NAMALWA (cell line): ENCODE results near the gene NPM3.

Experiments used
- DNase-seq: peaks from one replicate; pipeline ENCODE4 v3.0.0-alpha.2; 2015; ENCODE audit warnings: low spot score

Gene NPM3, protein sequence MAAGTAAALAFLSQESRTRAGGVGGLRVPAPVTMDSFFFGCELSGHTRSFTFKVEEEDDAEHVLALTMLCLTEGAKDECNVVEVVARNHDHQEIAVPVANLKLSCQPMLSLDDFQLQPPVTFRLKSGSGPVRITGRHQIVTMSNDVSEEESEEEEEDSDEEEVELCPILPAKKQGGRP

DNA sequence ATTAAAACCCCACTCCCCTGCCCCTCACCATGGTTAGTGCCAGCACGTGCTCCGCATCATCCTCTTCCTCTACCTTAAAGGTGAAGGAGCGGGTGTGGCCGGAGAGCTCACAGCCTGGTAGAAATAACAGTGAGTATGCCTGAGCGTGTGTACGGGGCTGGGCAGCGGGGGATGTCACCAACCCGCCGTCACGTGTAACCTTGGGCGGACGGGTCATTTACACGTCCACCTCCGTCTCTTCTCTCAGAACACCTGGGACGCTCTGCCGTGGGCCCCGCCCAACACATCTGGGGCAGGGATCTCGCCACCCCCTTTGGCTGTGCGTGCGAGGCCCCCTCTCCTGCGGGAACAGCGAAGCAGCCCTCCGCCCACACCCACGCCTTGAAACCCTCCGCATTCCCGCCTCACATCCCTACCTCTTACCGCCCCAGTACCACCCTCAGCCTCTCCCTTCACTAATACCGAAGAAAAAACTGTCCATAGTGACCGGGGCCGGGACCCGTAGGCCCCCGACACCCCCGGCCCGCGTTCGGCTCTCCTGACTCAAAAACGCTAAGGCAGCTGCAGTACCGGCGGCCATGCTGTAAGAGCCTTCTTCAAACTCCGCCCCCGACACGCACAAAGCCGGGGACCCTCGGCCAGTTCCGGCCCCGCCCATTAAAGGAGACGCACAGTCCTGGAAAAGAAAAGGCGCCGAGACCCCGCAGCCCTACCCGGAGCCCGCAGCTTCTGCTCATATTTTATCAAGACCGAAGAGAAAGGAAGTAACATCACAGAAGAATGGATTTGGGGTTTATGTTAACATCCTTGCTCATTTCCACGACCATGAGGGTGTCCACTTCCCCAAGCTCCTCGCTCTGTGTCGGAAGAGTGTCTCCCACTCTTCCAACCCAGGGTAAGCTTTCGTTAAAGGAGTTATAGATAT, at the start of gene NPM3:
TSS of gene NPM3 (minus strand) at position 636 of the 925 bp plus-strand sequence. CDS start at position 580, 56 bp downstream.
- DNase-seq, result peak; percentile 92

DNA sequence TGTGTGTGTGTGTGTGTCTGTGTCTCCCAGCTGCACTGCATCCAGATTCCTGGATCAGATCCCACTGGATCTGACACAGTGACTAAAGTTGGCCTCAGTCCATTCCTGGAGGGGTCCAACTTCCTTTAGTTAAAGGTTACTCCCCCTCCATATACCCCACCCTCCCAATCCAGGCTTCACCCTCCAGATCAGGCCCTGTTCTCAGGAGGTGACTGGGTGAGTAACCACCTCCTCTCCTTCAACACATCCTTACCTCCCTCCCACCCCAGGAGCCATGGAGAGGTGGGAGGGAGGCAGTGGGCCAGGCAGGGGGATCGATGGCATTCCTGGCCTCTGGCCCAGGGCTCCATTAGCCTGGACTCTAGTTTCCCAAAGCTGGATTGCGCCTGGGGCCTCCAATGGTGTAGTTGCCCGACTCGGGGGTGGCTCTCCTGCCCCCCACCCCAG, 49.1 kb upstream of the NPM3 start:
- DNase-seq, result no peak

DNA sequence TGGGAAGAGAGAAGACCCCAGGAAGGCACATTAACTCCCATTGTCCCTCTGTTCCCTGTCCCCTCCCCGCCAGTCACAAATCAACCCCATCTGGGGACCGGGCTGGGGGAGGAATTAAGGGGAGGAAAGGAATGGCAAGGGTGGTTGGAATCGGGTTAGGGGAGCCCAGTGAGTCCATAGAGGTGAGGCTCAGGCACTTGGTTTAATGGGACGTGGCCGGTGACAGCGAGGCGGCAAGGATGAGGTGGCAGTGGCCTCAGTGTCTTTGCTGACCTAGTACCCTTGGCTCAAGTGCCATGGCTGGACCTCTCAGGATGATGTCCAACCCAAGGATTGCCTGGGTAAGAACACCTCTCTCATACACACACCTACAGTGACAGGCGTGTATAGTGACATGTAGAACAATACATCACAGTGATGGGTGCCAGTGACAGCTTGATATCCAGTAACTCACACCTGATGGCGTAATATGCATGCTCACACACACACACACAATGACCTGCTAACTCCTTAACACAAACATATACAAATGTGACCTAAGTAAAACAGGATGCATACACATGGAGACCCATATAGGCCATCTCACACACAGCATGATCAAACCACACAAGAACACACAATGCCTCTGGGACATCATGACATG, 48.0 kb upstream of the NPM3 start:
- DNase-seq, result peak; percentile 33

DNA sequence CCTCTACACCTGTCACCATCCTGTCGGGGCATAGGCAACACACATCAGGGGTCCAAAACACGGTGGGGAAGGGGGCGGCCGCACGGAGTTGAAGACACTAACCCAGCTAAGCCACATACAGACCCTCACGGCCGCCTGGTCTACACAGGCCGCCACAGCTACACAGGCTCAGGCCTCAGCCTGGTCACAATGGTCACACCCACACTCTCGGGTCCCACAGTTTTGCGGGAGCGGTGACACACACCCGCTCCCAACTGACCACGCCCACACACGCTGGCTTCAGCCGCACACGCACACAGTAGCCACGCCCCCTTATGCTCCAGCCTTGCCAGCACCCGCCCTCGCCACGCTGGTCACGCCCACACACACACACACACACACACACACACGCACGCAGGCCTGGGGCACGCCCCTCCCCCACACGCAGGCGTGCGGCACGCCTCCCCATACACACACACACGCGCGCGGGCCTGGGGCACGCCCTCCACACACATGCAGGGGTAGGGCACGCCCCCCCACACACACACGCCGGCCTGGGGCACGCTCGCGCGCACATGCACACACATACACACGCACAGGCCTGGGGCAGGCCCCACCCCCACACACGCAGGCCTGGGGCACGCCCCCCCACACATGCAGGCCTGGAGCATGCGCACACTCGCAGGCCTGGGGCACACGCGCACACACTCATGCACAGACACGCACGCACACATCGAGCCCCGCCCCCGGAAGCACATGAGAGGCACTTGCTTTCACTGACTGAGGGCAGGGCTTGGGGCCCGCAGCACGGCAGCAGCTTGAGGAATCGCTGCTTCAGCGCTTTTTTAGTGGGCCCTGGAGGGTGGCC, 47.3 kb upstream of the NPM3 start:
- DNase-seq, result peak; percentile 91

DNA sequence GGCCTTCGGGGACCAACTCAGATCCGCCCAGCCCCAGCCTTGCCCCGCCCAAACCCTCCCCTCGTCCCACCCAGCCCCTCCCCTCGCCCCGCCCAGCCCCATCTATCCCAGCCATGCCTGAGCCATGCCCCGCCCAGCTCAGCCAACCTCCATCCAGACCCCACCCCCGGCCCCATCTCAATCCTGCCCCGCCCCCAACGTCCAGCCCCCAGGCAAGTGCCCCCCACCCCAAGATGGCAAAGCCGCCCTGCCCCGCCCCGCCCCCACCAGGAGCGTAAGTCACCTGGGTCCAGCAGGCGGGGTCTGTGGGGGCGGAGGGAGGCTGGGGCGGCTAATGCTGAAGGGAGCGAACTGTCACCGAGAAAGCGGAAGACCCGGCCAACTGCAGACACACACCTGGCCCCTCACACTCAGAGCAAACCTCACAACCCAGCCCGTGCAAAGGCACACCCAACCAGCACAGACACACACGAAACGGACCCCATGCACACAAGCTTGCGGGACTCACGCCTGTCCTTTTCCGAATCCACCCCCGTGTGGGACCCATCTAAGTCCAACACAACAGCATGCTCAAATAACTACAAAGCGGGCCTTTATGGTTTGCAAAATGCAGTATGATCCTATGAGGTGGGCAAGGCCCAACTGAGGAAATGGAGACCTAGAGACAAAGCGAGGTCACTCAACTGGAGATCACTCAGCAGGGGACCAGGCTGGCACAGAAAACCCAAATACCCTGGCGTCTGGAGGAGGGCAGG, 46.5 kb upstream of the NPM3 start:
- DNase-seq, result peak; percentile 88

DNA sequence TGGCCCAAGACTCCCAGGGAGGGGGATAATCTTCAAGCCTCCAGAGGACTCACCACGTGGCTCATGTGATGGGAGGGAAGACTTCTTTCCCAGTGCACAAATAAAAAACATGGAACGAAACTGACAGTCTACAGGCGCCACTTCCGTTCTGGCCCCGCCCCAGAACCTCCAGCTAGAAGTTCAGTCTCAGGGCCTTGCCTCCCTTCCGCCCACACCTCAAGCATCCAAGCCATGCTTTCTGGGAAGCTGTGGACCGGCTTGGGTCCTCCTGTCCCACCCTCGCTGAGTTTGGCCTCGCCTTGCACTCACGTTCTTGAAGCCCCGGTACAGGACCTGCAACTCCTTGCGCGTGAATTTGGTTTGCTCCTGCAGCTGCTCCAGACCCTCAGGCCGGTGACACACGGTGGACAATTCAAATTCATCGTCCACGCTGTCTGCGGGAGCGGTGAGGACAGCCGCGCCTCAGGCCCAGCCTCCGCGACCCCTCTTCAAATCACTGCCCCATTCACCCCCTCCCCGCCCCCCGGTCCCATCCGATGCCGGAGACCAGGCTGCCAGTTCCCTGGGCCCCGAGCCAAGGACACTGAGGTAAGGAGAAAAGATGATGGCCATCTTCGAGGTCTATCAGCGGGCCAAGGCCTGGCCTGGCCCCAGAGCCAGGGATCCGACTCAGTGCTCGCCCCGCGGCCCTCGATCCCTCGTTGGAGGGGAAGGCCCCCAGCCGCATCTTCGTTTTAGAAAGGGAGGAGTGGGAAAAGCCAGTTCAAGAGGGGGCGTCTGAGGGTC, 45.7 kb upstream of the NPM3 start:
- no peak for DNase-seq

DNA sequence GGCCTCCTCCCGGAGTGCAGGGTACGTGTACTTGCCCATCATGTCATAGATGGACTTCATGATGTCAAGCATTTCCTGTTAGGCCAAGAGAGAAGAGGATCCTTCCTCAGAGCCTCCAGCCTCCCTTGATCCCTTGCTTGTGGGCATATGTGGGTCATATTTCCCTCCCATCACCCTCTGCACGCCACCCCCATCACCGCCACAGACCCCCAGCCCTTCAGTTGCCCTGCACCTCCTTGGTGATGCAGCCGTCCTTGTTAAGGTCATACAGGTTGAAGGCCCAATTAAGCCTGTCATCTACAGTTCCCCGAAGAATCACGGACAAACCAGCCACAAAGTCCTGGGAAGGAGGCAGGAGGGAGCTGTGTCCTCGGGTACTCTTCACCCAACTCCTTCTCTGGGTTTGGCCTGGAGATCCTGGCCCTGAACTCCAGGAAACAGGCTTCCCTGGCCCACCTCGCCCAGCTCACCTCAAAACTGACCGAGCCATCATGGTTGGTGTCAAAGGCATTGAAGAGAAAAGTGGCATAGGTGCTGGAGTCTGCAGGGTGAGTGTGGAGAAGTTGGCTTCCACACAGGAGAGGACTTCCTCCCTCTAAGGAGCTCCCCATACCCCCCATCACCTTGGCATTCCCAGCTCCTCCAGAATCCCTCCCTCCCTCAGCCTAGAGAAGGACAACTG, 44.8 kb upstream of the NPM3 start:
- no peak for DNase-seq

DNA sequence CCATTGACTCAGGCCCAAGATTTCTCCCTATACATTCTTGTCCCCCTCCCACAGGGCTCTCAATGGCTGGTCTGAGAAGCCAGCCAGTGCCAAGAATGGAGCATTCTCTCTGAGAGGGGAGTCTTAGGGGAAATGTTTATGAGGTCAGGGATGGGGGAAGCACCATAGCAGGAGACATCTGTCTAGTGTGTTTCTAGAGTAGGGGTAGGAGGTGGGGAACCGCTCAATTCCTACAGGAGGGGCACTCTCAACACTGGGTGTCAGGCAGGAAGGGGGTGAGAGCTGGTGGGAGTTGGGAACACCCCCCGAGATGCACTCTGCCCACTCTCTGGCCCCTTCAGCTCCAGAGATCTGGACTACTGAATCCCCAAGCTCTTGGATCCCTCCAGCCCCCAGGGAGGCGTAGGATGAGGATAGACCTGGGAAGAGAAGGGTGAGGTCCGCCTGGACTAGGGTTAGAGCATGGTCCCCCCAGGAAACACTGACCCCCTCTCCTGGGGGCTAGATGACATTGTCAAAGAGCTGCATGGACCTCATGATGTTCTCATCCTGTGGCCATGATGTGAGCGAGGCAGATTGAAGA, 43.7 kb upstream of the NPM3 start:
- no peak for DNase-seq

DNA sequence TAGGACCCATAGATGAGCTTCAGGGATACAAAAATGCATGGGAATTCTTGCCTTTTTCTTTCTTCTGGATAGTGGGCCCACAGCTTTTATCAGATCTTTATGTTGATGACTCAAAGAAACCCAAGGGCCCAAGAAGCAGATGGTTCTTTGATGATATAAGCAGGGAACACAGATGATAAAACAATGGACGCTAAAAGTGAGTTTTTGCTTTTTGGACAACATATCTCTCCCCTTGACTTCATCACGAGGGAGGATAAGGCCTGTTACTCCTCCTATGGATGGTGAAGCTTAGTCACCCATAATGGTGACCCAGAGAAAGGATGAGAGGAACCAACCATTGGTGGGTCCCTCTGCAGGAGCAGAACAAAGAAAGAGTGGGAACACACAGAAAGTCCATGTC, 41.5 kb upstream of the NPM3 start:
- DNase-seq, result no peak

DNA sequence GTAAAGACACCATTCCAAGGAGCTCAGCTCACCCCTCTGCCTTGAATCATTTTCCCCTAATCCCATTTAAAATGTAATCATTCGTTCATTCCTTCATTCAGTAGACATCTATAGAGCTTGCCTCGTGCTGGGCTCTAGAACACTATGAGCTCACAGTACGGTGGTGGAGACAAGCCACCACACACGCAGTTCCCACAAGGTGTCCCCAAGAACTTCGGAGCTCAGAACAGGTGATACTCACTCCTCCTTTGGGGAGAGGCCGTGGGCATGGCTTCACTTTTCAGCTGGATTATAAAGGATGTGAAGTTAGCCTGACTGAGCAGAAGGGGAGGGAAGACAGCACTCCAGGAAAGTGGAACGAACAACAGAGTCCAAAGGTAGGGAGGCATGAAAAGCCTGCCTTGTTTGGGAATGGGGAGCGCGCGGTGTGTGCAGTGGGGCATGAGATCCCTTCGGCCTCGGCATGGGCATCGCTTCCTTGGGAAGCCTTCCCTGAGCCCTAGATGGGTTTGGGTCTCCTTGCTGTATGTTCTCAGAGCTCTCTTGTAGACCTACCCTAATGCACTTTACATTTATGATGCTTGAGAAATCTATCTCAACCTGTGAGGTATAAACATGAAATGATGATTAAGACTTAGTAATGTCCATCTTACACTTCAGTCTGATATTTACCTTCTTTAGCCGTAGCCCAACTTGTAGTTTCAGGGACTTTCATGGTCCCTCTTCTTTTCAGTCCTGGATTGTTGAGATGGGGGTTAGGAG, 35.8 kb upstream of the NPM3 start:
- DNase-seq, result no peak

DNA sequence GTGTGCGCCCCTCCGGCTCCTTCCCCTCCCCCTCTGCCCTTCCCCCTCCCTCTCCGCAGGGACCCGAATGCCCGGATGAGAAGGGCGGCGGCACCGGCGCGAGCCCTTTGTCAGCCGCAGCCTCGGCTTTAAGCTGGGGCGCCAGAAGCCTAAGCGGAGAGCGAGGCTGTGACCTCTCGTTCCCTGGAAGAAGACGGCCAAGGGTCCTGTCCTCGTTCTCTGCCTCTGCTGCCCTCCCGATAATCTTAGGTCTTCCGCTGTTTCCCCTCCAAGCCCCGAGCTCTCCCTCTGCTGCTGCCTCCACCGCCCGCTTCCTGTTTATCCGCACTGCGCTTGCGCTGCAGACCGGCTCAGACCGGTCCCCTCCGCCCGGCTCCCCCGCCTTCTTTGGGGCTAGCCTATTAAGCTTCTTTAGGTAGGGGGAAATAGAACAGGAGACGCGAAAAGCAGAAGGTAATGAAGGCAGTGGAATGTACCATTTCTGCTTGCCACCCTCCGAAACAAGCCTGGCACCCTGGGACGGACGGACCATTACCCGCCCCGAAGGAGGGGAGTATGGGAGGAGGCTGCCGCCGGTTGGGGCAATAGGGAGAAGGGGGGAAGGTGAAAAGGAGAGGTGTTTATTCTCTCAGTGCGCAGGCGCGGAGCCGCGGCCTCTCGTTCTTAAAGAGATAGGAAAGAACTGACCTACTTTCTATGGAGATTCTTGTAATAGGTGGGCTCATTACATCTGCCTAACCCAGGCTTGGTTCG, 35.0 kb upstream of the NPM3 start, which contains the start of gene OGA:
TSS of gene OGA (minus strand) at position 326 of the 753 bp plus-strand sequence. CDS start 422 bp downstream, outside the sequence.
- DNase-seq, result peak; percentile 100

DNA sequence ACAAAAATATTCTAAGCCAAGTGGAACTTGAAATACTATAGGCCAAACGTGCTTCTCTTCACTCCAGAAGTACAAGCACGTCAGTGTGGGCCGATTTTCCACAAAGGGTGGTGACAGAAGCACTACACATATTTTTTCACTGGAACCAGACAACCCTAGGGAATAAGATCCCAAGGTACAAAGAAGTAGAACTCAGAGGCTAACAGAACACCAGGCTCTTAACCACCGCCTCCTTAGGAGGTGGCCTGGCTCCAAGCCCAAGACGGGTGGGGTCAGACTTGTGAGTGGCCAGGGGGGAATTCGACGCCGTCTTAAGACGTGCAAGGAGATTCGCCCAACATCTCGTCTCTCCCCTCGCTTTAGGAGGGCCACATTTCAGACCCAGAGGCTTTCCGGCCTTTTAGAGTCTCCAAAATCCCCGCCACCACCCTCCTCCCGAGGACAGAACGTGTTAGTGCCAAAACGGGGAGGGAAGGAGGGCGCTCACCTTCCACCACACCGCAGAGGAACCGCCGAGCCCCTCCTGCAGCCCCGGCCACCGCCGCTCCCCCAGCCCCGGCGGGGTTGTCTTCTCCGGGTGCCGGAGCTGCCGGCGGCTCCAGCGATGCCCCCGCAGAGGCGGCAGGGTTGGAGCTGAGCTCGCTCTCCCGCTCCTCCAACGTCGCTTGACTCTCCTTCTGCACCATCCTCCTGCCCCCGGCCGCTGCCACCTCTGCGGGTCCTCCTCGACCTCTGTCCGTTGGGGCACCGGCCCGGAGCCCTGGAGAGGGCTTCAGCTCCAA, 34.3 kb upstream of the NPM3 start:
- DNase-seq, result peak; percentile 56

DNA sequence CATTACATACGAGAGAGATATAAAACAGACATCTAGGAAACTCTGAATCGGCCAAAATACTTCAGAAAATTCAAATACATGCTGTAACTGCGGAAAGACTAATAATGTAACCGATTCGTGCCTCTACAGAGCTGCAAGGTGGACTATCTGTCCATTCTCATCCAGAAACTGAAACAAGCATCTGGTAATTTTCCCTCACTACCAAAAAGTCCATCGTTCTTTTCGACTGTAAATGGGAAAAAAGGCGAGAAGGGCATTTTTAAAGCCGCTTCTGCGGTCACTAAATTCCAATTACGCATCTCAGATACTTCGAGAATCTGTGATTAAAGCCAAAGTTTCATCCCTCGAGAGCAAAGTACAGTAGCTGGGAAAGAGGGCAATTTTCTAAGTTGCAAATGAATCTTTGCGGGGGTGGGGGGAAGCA, 33.7 kb upstream of the NPM3 start:
- no peak for DNase-seq

DNA sequence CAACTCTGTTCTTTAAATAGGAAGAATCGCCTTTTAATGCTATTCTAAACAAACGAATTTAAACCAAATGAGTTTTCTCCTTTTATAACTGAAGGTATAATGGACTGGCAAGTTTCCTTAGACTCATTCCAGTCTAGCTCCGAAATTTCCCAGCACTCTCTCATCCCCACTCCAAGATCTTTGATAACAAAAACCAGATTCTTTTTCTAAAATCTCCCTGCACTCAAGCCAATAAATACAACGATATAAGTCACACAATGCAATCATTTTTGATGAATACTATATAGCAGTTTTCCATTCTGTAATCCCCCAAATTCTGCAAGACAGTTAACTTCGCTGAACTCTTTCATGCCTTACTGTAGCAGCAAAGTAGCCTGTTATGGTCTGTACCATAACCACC, 33.1 kb upstream of the NPM3 start:
- DNase-seq, result peak; percentile 27

DNA sequence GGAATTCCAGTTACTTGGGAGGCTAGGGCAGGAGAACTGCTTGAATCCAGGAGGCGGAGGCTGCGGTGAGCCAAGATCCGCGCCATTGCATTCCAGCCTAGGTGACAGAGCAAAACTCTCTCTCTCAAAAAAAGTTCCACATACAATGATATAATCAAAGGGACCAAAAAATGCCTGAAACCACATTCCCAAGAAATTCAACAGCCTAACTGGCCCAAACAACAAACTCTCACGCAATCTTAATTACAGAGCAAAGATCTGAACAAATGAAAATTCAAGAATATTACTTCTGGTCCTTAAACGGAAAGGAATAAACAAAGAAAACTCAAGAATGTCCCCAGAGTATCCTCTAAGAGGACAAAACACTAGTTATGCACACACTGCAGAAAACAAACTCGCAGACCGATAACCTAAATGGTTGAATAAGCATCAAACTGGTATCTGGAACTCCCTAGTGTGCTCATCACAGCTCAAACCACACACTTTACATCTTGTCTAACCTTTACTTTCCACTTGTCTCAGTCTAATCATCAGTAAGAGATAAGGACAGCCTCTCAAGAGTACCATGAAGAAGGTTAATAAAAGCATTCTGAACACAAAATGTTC, 31.3 kb upstream of the NPM3 start:
- peak; percentile 78 for DNase-seq

DNA sequence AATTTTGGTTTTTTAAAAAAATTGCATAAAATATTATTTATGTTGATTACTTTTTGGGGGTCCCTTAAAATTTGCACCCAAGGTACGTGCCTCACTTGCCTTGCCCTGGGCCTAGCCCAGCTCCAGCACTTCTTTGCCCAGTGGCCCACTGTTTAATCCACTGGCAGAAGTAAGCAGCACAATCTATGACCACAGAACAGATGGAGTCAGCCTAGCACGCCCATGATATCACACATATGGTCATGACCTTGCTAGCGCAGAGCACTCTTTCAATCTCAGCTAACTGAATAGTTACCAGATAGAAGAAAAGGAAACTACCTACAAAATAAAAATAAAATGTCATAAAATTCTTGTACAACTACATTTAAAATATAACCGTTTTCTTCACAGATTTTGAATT, 29.4 kb upstream of the NPM3 start:
- DNase-seq, result no peak

DNA sequence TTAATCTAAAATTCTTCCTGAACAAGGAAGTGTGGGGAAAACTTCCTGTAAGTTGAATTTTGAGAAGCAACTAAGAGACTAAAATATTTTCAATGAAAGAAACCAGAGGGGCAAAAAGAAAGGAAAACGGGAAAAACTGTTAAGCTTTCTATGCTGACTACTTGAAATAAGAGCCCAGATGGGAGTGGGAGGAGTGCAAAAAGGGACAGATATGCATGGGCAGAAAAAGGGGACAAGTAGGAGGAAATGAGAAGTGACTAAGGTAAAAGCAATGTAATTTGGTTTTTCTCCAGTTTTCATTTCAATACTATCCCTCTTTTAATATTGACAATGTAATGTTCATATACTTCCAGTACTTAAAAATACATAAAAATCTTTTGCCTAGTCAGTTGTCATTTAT, 23.9 kb upstream of the NPM3 start:
- no peak for DNase-seq
